Karpas-422 (cell line): ENCODE measurements around the gene AHDC1. TPM values are rescaled to one million over a fixed set of nuclear protein-coding genes. Genes with fewer than 3 reads are reported as not detected.

Experiments
- DNase-seq: peaks from one replicate; pipeline ENCODE4 v3.0.0-alpha.2; 2015
- H2AFZ ChIP-seq: fragments of 200-600 bp; sonication (generic); 2 replicates; pipeline ENCODE4 v1.6.1; 2014; ENCODE audit warnings: antibody characterized with exemption, low read length, mixed read lengths
- H3K27ac ChIP-seq: fragments of 200-600 bp; sonication (generic); 2 replicates; pipeline ENCODE4 v1.5.1; 2014; ENCODE audit warnings: mild to moderate bottlenecking, low read length, moderate library complexity
- H3K27me3 ChIP-seq: fragments of 200-600 bp; sonication (generic); 2 replicates; pipeline ENCODE4 v1.6.1; 2014; ENCODE audit warnings: low read length, mixed read lengths
- H3K36me3 ChIP-seq: fragments of 200-600 bp; sonication (generic); 2 replicates; pipeline ENCODE4 v1.6.1; 2014; ENCODE audit warnings: low read length, mixed read lengths; ENCODE audit not compliant: insufficient read depth
- H3K4me1 ChIP-seq: fragments of 200-600 bp; sonication (generic); 2 replicates; pipeline ENCODE4 v1.6.1; 2014; ENCODE audit warnings: mild to moderate bottlenecking, low read length, mixed read lengths
- H3K4me2 ChIP-seq: fragments of 200-600 bp; sonication (generic); 2 replicates; pipeline ENCODE4 v1.6.1; 2014; ENCODE audit warnings: low read length, low read depth, mild to moderate bottlenecking; ENCODE audit not compliant: poor library complexity, severe bottlenecking
- H3K4me3 ChIP-seq: fragments of 200-600 bp; sonication (generic); 2 replicates; pipeline ENCODE4 v1.5.1; 2014; ENCODE audit warnings: mild to moderate bottlenecking, antibody characterized with exemption, low read length, mixed read lengths
- H3K79me2 ChIP-seq: fragments of 200-600 bp; sonication (generic); 2 replicates; pipeline ENCODE4 v1.6.1; 2014; ENCODE audit warnings: mild to moderate bottlenecking, low read length, mixed read lengths
- H3K9ac ChIP-seq: fragments of 200-600 bp; sonication (generic); 2 replicates; pipeline ENCODE4 v1.6.0; 2014; ENCODE audit warnings: low read length
- H3K9me2 ChIP-seq: fragments of 200-600 bp; sonication (generic), shearing (Covaris generic); replicated peaks from 2 replicates; pipeline ENCODE4 v1.6.0; 2014; ENCODE audit warnings: mild to moderate bottlenecking, low read length, moderate library complexity; ENCODE audit not compliant: insufficient read depth
- H3K9me3 ChIP-seq: fragments of 300-700, 200-600 bp; sonication (generic); 2 replicates; pipeline ENCODE4 v1.6.1; 2014; ENCODE audit warnings: low read length, mixed read lengths
- H4K20me1 ChIP-seq: fragments of 200-600 bp; sonication (generic); 2 replicates; pipeline ENCODE4 v1.6.1; 2014; ENCODE audit warnings: mild to moderate bottlenecking, antibody characterized with exemption, low read length, low read depth; ENCODE audit not compliant: insufficient read depth
- total RNA-seq: library from RNA; depleted of rRNA; stranded (reverse); fragments of >200 nt; shearing (Covaris generic); gene quantifications from 2 replicates; pipeline ENCODE4 v1.2.3, GENCODE V29; 2014; ENCODE audit warnings: low replicate concordance; rRNA removed

AHDC1 gene
- 2.1 and 2.2 TPM in 2 replicates for total RNA-seq

- Histone ChIP-seq H3K4me3 (peak within 1 kb of the TSS; percentile 76), H3K4me1 (peaks cover 50% of the 10 kb centered on the region)
- peak; percentile 97 for DNase-seq
Observed at GRCh38 chr1:27603681-27604578, at the start of gene AHDC1. AHDC1 (minus strand) TSS chr1:27604144; CDS start chr1:27552115, 52,029 bp downstream.

GRCh38 chr1:27652111-27652864, 48.3 kb upstream of the AHDC1 start:
- Histone ChIP-seq H2AFZ (no peak overlapping the region), H3K27ac (no peak overlapping the region), H3K79me2 (no peaks in the 10 kb centered on the region)

More at GRCh38 chr1:27603681-27604578, at the start of gene AHDC1:
- Histone ChIP-seq H3K9me3 (no peaks in the 10 kb centered on the region), H3K79me2 (no peaks in the 10 kb centered on the region), H3K27me3 (no peaks in the 10 kb centered on the region), H3K9me2 (no peaks in the 10 kb centered on the region), H3K36me3 (no peaks in the 10 kb centered on the region), H3K9ac (peak within 1 kb of the TSS; percentile 72), H4K20me1 (peaks cover 31% of the 10 kb centered on the region), H2AFZ (peak within 1 kb of the TSS; percentile 65; the same call in 1 of the 2 replicates), H3K27ac (no peak within 1 kb of the TSS), H3K4me2 (peak within 1 kb of the TSS; percentile 93)

GRCh38 chr1:27650539-27651175, 46.7 kb upstream of the AHDC1 start:
- Histone ChIP-seq H3K36me3 (no peaks in the 10 kb centered on the region), H3K4me3 (no peak overlapping the region), H2AFZ (peak overlapping the region; percentile 56; the same call in 1 of the 2 replicates), H4K20me1 (no peaks in the 10 kb centered on the region), H3K4me1 (peaks cover 6% of the 10 kb centered on the region; the same call in 1 of the 2 replicates), H3K9me2 (no peaks in the 10 kb centered on the region), H3K9ac (no peak overlapping the region), H3K27ac (no peak overlapping the region), H3K79me2 (no peaks in the 10 kb centered on the region), H3K4me2 (no peak overlapping the region), H3K27me3 (no peaks in the 10 kb centered on the region), H3K9me3 (no peaks in the 10 kb centered on the region)
- DNase-seq, result no peak

More at GRCh38 chr1:27652111-27652864, 48.3 kb upstream of the AHDC1 start:
- Histone ChIP-seq H3K4me2 (no peak overlapping the region), H3K4me3 (no peak overlapping the region), H3K9me3 (no peaks in the 10 kb centered on the region), H4K20me1 (no peaks in the 10 kb centered on the region), H3K36me3 (no peaks in the 10 kb centered on the region), H3K27me3 (no peaks in the 10 kb centered on the region), H3K9me2 (no peaks in the 10 kb centered on the region), H3K4me1 (peaks cover 6% of the 10 kb centered on the region; the same call in 1 of the 2 replicates), H3K9ac (no peak overlapping the region)
- DNase-seq, result no peak

GRCh38 chr1:27650171-27650538, 46.2 kb upstream of the AHDC1 start:
- H2AFZ ChIP-seq, result no peak overlapping the region
- H3K27ac ChIP-seq, result no peak overlapping the region

GRCh38 chr1:27649306-27649635, 45.3 kb upstream of the AHDC1 start:
- Histone ChIP-seq H3K4me3 (no peak overlapping the region), H3K27me3 (no peaks in the 10 kb centered on the region), H3K4me2 (no peak overlapping the region), H3K9me2 (no peaks in the 10 kb centered on the region), H4K20me1 (no peaks in the 10 kb centered on the region), H3K4me1 (peaks cover 6% of the 10 kb centered on the region; the same call in 1 of the 2 replicates), H3K79me2 (no peaks in the 10 kb centered on the region), H3K9me3 (no peaks in the 10 kb centered on the region), H3K27ac (no peak overlapping the region), H2AFZ (no peak overlapping the region), H3K36me3 (no peaks in the 10 kb centered on the region), H3K9ac (no peak overlapping the region)
- DNase-seq, result no peak

More at GRCh38 chr1:27650171-27650538, 46.2 kb upstream of the AHDC1 start:
- Histone ChIP-seq H3K79me2 (no peaks in the 10 kb centered on the region), H3K9me2 (no peaks in the 10 kb centered on the region), H3K4me3 (no peak overlapping the region), H3K36me3 (no peaks in the 10 kb centered on the region), H4K20me1 (no peaks in the 10 kb centered on the region), H3K9ac (no peak overlapping the region), H3K9me3 (no peaks in the 10 kb centered on the region), H3K27me3 (no peaks in the 10 kb centered on the region), H3K4me2 (no peak overlapping the region), H3K4me1 (peaks cover 6% of the 10 kb centered on the region; the same call in 1 of the 2 replicates)
- no peak for DNase-seq

- Histone ChIP-seq H3K79me2 (no peaks in the 10 kb centered on the region), H3K4me3 (no peak overlapping the region), H4K20me1 (no peaks in the 10 kb centered on the region), H3K27me3 (no peaks in the 10 kb centered on the region), H2AFZ (no peak overlapping the region), H3K36me3 (no peaks in the 10 kb centered on the region), H3K9me2 (no peaks in the 10 kb centered on the region), H3K9me3 (no peaks in the 10 kb centered on the region), H3K27ac (no peak overlapping the region), H3K4me2 (no peak overlapping the region), H3K9ac (no peak overlapping the region), H3K4me1 (peaks cover 7% of the 10 kb centered on the region)
- DNase-seq, result no peak
Observed at GRCh38 chr1:27648602-27649305, 44.8 kb upstream of the AHDC1 start.

- H3K27ac ChIP-seq, result no peak overlapping the region
- peaks cover 10% of the 10 kb centered on the region for H3K4me1 ChIP-seq
- no peak overlapping the region for H3K9ac ChIP-seq
- H3K4me3 ChIP-seq, result no peak overlapping the region
- no peaks in the 10 kb centered on the region for H3K9me2 ChIP-seq
- no peaks in the 10 kb centered on the region for H3K27me3 ChIP-seq
- H3K9me3 ChIP-seq, result no peaks in the 10 kb centered on the region
- DNase-seq, result no peak
- no peaks in the 10 kb centered on the region for H4K20me1 ChIP-seq
- H3K79me2 ChIP-seq, result no peaks in the 10 kb centered on the region
- H2AFZ ChIP-seq, result no peak overlapping the region
- H3K4me2 ChIP-seq, result no peak overlapping the region
- H3K36me3 ChIP-seq, result no peaks in the 10 kb centered on the region
Observed at GRCh38 chr1:27647328-27647727, 43.4 kb upstream of the AHDC1 start.
